ENCODE results near the gene MRPL43.

Gene MRPL43

DNA sequence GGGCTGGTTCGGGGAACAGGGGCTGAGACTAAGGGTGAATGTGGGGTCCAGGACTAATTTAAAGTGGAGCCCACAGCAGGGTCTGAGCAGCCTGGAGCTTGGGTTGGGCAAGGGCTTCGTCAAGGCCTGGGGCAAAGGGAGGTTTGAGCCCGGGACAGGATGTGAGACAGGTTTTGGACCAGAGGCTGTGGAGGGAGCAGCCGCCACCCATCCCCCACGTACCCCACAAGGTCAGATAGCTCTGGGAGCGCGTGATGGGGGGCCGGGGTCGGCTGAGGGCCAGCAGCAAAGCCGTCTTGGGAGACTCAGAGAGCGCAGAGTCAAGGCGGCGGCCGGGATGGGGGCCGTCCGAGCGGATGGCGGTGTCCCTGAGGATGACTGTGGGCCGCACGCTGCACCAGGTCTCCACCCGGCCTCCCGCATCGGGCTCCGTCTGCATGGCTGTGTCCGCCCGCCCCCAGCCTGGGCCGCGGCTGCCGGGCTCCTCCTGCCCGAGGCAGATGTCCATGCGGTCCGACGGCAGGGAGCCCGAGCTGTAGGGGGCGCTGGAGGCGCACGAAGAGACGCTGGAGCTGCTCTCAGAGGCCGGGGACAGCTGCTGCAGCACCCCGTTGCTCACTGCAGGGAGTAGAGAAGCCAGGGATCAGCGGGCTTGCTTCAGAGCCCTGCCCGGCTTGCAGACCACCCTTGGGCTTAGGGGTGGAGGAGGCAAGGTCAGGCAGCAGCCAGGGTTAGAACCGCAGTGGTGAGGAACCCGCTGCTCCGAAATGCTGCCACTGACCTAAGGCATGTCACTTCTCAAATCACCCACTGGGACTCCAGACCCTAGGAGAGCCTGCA lies 31.5 kb upstream of the MRPL43 start:
- peak; percentile 85 to 88 for DNase-seq (ENCODE audit: low read depth in 2 of 2)
- no peak overlapping the region for H3K4me3 ChIP-seq (replicated peaks in 1 of 2; ENCODE audit: low read depth in 2 of 2, low read length in 2 of 2)
- TF ChIP-seq, protein P1, sequence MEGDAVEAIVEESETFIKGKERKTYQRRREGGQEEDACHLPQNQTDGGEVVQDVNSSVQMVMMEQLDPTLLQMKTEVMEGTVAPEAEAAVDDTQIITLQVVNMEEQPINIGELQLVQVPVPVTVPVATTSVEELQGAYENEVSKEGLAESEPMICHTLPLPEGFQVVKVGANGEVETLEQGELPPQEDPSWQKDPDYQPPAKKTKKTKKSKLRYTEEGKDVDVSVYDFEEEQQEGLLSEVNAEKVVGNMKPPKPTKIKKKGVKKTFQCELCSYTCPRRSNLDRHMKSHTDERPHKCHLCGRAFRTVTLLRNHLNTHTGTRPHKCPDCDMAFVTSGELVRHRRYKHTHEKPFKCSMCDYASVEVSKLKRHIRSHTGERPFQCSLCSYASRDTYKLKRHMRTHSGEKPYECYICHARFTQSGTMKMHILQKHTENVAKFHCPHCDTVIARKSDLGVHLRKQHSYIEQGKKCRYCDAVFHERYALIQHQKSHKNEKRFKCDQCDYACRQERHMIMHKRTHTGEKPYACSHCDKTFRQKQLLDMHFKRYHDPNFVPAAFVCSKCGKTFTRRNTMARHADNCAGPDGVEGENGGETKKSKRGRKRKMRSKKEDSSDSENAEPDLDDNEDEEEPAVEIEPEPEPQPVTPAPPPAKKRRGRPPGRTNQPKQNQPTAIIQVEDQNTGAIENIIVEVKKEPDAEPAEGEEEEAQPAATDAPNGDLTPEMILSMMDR (IDR thresholded peaks at IDR 0.05; ENCODE audit: low read depth, low read length): peak; percentile 81

- H3K4me3 ChIP-seq (replicated peaks in 1 of 2; ENCODE audit: low read depth in 2 of 2, low read length in 2 of 2): no peak overlapping the region
- TF ChIP-seq, protein P1 (IDR thresholded peaks at IDR 0.05; ENCODE audit: low read depth, low read length): no peak
- peak in 1 of 2 donors; percentile 46 for DNase-seq (ENCODE audit: low read depth in 2 of 2)
Measured at GRCh38 chr10:101018118-101018599, 30.9 kb upstream of the MRPL43 start.

- TF ChIP-seq, protein P1 (IDR thresholded peaks at IDR 0.05; ENCODE audit: low read depth, low read length): no peak
- no peak overlapping the region for H3K4me3 ChIP-seq (replicated peaks in 1 of 2; ENCODE audit: low read depth in 2 of 2, low read length in 2 of 2)
- no peak for DNase-seq (ENCODE audit: low read depth in 2 of 2)
Measured at GRCh38 chr10:101016814-101017213, 29.5 kb upstream of the MRPL43 start.

DNA sequence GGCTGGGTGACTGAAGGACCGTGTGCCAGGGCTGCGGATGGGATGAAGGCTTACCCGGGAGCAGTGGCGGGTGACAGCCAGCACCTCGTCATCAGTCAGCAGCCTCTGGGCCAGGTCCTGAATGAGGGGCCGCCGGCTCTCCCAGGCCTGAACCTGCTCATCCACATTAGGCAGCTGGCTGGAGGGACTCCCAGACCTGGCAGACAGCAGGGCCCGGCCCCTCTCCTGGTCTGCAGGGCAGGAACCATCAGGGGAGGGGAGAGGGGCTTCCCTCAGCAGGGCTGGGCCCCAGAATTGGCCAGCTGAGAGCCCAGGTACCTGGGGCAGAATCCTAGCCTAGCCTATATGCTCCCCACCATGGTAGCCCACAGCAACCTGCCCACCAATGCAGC lies 28.3 kb upstream of the MRPL43 start:
- TF ChIP-seq, protein P1 (IDR thresholded peaks at IDR 0.05; ENCODE audit: low read depth, low read length): no peak
- no peak for DNase-seq (ENCODE audit: low read depth in 2 of 2)
- H3K4me3 ChIP-seq (replicated peaks in 1 of 2; ENCODE audit: low read depth in 2 of 2, low read length in 2 of 2): no peak overlapping the region

- TF ChIP-seq, protein P1 (IDR thresholded peaks at IDR 0.05; ENCODE audit: low read depth, low read length): no peak
- DNase-seq (ENCODE audit: low read depth in 2 of 2): peak; percentile 78 to 95
- no peak overlapping the region for H3K4me3 ChIP-seq (replicated peaks in 1 of 2; ENCODE audit: low read depth in 2 of 2, low read length in 2 of 2)
Measured at GRCh38 chr10:101014966-101015581, 27.8 kb upstream of the MRPL43 start.

DNA sequence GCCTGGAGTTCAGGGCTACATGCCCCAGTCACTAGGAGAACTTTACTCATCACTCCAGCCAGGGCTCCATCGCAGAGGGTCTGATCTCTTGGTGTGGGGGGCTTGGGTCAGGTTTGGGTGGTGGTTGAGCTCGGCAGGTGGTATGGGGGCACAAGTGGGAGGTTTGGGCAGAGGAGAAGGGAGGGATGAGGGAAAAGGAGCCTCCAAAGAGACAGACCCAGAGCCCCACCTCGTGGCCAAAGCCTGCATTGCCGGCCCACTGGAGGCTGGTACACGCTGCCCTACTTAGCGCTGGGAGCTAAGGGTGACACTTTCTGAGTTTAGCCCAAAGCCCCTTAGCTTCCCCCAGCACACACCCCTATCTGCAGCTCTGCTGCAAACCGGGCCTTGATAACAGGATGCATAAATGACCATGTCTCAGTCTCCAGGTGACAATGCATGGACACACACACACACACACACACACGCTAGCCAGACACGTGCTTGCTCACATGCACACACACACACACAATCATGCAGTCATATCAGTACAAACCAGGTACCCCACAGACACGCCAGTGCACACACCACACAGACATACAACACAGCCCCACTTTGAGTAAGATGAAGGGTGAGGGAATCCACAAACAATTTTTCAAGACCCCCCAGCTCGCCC lies 27.1 kb upstream of the MRPL43 start:
- TF ChIP-seq, protein P1 (IDR thresholded peaks at IDR 0.05; ENCODE audit: low read depth, low read length): peak; percentile 98
- no peak overlapping the region for H3K4me3 ChIP-seq (replicated peaks in 1 of 2; ENCODE audit: low read depth in 2 of 2, low read length in 2 of 2)
- peak; percentile 73 to 79 for DNase-seq (ENCODE audit: low read depth in 2 of 2)
